ENCODE measurements around the gene RAPGEF4.

RAPGEF4 gene

DNA sequence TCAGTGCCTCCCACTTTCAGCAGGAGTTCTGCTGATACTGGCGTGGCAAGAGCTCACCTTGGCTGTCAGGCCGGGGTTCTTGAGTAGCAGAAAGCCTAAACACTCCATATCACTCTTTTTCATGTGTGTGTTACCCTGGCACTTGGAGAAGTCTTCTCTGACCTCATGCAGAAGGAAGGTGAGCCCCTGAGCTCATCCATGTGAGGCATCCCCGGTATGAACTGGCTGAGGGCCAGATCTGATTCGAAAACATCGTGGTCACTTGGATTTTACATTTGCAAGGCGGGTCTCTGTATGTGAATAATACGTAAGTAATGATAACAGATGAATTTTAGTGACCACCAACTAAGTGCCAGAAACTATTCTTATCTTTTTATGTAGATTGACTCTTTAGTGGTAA, 93.6 kb downstream of the RAPGEF4 start:
- no peak for DNase-seq

- no peak for DNase-seq
Measured at GRCh38 chr2:172830482-172830881, 94.8 kb downstream of the RAPGEF4 start.

GRCh38 chr2:172833898-172834297, 98.3 kb downstream of the RAPGEF4 start:
- no peak for DNase-seq

DNA sequence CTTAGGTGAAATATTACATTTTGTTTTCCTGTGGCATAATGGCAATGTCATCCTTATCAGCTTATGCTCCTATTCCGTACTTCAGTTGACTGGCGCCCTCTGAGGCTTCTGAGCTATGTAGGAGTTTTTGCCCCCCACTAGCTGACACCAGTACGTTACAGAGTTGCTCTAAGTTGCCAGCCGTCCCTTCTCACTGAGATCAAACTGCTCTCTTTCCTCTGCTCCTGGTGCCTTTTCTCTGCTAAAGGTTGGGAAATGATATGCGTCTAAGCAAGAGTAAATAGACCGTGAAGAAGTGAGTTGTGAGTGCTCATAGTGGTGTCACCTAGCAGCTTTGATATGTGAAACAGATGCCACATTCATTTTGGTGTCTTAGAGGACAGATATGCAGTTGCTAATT, 99.2 kb downstream of the RAPGEF4 start:
- no peak for DNase-seq

DNA sequence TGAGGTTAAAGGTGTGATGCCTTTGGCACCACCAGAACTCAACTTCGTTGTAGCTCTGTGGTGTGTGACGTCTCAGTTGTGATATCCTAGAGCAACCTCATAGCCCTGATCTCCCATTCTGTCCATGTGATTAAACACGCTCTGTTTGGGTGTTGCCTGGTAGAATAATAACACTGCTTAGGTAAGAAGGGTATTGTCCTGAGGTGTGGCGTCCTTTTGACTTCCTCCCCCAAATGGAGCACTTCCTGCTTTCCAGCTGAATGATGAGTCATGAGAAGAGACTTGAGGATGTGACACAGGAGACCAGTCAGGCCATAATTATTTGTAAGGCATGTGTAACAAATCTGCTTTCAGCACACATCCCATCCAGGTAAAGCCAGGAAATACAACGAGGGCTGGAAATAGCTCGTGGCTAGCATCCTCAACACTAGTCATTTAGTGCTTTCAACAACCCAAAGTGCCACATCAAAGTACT, 100.7 kb downstream of the RAPGEF4 start:
- DNase-seq: no peak

- no peak for DNase-seq
Measured at GRCh38 chr2:172836827-172837226, 101.2 kb downstream of the RAPGEF4 start.

- no peak for DNase-seq
Measured at GRCh38 chr2:172839446-172839845, 103.8 kb downstream of the RAPGEF4 start.

GRCh38 chr2:172842511-172843265, 107.0 kb downstream of the RAPGEF4 start:
- no peak for DNase-seq

- no peak for DNase-seq
Measured at GRCh38 chr2:172843266-172843582, 107.6 kb downstream of the RAPGEF4 start.

DNA sequence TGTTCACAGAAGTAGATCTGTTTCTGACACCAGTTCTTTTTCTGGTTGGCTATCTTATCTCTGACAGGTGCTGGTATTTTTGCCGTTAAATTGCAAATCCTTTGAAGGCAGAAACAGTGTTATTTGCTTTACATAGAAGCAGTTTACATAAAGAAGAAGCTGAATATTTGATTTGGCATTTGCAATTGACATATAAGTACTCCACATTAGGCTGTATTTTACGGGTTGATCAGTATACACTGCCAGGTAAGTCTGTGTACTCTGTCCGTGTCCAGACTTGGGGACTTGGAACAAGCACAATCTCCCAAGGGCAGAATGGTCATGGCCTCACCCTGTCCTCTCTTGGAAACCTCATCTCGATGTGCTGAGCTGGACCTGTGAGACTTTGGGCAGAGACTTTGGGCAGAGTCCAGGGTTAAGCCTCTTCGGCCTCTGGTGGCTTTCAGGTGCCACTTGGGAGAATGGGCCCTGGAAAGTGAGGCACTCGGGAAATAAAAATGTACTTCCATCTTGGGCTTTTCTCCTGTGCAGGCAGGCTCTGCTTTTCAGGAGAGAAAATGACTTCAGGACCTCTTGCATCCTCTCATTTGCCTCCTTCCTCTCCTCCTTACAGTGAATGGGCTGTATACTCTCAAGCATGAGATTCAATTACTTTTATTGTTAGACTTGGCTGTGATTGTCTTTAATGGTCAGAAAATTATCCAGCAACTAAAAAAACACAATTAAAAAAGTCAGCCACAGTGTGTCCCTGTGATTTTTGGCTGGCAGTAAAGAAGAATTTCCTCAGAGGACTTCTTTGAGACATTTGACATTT, 108.5 kb downstream of the RAPGEF4 start:
- DNase-seq: no peak

DNA sequence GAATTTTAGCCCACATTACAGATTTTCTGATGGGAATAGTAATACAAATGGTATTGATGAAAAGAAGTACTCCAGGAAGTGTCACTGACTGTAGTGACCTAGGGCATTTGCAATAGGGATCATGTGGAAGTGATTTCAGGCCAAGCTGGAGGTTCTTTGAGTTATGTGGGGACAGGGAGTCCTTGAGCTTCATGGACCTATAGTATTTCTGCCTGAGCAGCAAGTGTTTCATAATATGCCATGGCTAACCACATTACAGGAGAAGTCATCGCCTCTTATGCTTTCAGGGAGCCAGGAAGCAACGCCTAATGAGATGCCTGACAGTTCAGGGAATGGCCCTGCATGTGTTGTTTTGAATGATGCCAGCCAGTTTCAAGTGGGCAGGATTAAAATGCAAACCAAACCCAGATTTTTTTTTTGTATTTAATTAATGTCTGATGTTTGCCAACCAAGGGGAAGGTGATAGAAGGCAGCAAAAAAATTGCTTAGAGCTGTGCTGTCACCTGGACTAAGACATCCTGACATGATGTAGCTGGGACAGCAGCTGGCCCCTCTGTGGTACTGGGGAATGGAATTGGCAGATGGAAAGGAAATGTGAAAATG, 109.5 kb downstream of the RAPGEF4 start:
- no peak for DNase-seq

DNA sequence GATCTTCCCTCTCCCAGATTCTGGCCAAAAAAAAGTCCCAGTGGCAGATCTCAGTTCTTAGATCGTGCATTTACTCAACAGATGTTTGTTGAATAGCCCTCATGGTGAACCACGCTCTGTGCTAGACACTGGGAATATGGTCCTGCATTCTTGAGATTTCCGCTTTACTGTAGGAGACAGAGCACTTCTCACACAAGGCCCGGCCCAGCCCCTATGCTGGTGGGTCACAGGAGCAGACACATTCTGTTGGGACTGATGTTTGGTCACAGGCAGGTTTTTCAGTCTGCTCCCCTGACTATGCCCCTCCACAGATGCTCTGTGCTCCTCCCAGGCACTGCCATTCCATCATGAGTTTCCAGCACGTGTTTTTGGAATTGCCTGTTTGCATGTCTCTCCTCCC, 110.9 kb downstream of the RAPGEF4 start:
- no peak for DNase-seq

DNA sequence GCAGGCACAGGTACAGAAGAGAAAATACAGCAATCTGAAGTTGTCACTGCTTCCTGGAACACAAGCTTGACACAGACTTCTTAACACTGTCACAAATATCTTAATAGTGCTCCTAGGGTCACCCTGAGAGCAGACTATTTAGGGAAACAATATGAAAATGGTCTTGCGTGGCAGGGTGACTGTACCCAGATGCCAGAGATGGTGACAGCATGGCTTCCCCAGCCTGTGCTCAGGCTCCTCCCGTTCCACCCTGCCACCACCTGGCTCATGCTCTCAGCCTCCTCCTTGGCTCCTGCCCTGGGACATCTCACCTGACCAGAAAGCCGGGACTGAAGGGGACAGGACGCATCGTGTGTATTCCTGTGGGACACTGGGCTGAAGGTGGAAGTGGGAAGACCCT, 111.5 kb downstream of the RAPGEF4 start:
- DNase-seq: no peak

GRCh38 chr2:172848519-172848918, 112.9 kb downstream of the RAPGEF4 start:
- DNase-seq: no peak

- no peak for DNase-seq
Measured at GRCh38 chr2:172849519-172850217, 114.0 kb downstream of the RAPGEF4 start.

GRCh38 chr2:172855588-172855987, 119.9 kb downstream of the RAPGEF4 start:
- no peak for DNase-seq

GRCh38 chr2:172856606-172857005, 121.0 kb downstream of the RAPGEF4 start:
- DNase-seq: no peak

DNA sequence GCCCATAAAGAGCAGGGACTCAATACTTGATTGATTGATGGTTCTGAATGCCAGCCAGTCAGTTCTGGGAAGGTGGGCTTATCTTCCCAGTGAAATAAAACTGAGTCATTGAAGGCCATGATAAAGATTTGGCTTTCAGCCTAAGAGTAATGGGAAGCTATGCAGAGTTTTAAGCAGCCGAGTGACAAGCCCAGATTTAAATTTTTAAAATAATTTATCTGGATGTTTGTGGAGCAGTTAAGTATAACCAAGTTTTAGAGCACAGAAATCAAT, 122.8 kb downstream of the RAPGEF4 start:
- DNase-seq: no peak

DNA sequence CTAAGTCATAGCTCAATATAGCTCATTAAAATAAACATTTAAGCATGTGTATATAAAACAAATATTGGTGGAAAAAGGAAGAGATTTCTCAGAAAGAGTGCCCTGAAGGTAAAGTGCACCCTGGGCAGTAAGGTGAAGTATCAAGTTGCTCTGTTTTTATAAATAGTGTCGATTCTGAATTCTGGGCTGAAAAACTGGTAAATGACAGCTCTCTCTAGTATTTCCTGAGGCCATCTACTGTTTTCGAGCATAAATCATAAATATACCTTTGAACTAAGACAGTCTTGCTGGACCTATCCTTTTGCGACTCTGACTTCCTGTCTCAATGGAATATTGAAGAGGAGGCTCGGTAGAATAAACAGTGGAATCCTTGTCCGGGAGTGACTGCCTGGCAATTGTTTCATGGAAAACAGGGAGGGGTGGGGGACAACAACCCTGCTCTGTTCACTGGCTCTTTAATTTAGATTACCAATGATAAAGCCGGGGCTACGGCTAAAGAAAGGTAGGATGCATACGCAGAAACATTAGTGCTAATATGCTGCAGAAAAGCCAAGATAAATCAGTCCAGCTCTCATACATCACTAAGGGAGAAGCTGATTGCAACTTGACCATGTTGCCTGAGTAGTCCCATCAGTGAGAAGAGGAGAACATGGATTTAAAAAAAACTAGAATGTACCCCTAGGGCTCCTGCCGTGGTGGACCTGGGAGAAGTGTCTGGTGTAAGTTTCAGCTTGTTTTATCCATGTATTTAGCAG, 124.1 kb downstream of the RAPGEF4 start:
- no peak for DNase-seq

- no peak for DNase-seq
Measured at GRCh38 chr2:172860336-172860707, 124.7 kb downstream of the RAPGEF4 start.

DNA sequence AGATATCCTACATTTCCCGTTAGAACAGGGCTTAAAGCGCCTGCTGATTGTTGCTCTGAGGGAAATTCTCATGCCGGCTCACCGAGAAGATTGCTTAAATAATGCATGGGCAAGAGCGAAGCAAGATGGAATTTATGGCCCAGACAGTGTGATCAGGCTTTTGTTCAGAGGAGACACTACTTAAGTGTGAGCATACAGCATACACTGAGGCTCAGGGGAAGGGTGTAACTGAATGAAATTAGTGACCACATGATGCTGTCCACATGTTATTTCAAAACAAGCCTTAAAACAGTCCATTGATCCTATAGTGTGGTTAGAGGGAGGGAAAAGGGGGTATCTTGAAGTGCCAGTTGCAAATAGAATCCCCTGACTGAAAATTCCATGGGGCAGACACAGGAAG, 125.5 kb downstream of the RAPGEF4 start:
- DNase-seq: no peak

DNA sequence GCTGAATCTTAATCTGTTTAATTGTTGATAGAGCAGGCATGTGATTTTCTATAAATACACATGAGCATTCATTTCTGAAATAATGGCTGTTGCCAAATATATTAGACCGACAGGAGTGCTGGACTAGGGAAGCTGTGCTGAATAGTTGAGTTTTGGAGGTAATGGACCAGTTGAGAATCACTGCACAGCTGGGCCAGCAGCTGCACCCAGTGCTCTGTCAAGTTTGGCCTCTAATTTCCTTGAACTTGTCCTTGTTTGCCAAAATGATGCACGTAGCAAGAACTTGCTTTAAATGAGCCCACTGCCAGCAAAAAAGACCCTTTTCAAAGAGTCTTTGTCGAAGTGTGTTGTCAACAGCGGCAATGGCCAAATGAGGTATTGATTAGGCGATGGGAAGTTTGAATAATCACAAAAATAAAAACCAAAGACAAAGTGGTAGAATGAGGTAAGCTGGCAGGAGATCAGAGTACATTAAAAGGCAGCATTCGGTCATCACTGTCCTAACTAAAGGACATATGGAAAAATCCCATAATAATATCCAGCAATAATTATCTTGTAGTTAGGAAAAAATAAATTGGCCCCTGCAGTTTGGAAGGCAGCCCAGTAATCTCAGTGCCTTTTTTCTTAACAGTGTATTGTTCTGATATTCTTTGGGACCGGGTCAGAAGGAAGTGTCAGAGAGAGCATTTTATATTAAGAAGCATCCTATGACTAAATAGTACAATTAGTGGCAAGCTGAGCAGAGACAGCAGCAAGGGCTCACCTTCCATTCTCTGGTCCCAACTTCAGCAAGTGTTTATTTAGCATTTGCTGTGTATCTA, 126.2 kb downstream of the RAPGEF4 start:
- no peak for DNase-seq

Data from activated T-cell treated with anti-CD3 and anti-CD28 coated beads, Interleukin-2, amount 50 U/mL, for 48 hours (primary cell).